Hepatocyte (in vitro differentiated cells): Measurements from ENCODE around the gene SOCS3. TPM values are rescaled to one million over a fixed set of nuclear protein-coding genes. Genes with fewer than 3 reads are reported as not detected.

Source experiments
- DNase-seq: peaks from one replicate; pipeline ENCODE4 v3.0.0-alpha.2; 2016; ENCODE audit warnings: low spot score
- H2AFZ ChIP-seq: fragments of 200-600 bp; sonication (generic); 2 replicates; pipeline ENCODE4 v1.6.0; 2016; ENCODE audit warnings: antibody characterized with exemption, mild to moderate bottlenecking
- H3K27ac ChIP-seq: fragments of 200-600 bp; sonication (generic); 2 replicates; pipeline ENCODE4 v1.5.1; 2016; ENCODE audit warnings: mild to moderate bottlenecking
- H3K27me3 ChIP-seq: fragments of 200-600 bp; sonication (generic); 2 replicates; pipeline ENCODE4 v1.6.1; 2016
- H3K36me3 ChIP-seq: fragments of 200-600 bp; sonication (generic); replicated peaks from 2 replicates; pipeline ENCODE4 v1.5.1; 2016; ENCODE audit warnings: low read depth; ENCODE audit not compliant: insufficient read depth
- H3K4me1 ChIP-seq: fragments of 200-600 bp; sonication (generic); 2 replicates; pipeline ENCODE4 v1.5.1; 2016; ENCODE audit warnings: mild to moderate bottlenecking, moderate library complexity; ENCODE audit not compliant: insufficient read depth
- H3K4me2 ChIP-seq: fragments of 200-600 bp; sonication (generic); 2 replicates; pipeline ENCODE4 v1.6.0; 2016
- H3K4me3 ChIP-seq: fragments of 200-600 bp; sonication (generic); 2 replicates; pipeline ENCODE4 v1.5.1; 2016; ENCODE audit warnings: mild to moderate bottlenecking
- H3K79me2 ChIP-seq: fragments of 200-600 bp; sonication (generic); 2 replicates; pipeline ENCODE4 v1.6.0; 2017; ENCODE audit warnings: mild to moderate bottlenecking
- H3K9me2 ChIP-seq: fragments of 200-600 bp; sonication (generic); replicated peaks from 2 replicates; pipeline ENCODE4 v1.6.0; 2017; ENCODE audit warnings: mild to moderate bottlenecking; ENCODE audit not compliant: insufficient read depth
- H3K9me3 ChIP-seq: fragments of 200-600 bp; sonication (generic); 2 replicates; pipeline ENCODE4 v1.5.1; 2016; ENCODE audit warnings: low read depth, mild to moderate bottlenecking
- H4K20me1 ChIP-seq: fragments of 200-600 bp; sonication (generic); 2 replicates; pipeline ENCODE4 v1.6.0; 2016; ENCODE audit warnings: mild to moderate bottlenecking; ENCODE audit not compliant: insufficient read depth, poor library complexity, severe bottlenecking
- CTCF ChIP-seq: fragments of 200-600 bp; sonication (generic); IDR thresholded peaks from 2 replicates; pipeline ENCODE4 v1.5.1; 2016; ENCODE audit warnings: antibody characterized with exemption, mild to moderate bottlenecking; ENCODE audit not compliant: poor library complexity
- EZH2 ChIP-seq: fragments of 200-600 bp; sonication (generic); IDR thresholded peaks from 2 replicates; pipeline ENCODE4 v1.6.1; 2016; ENCODE audit warnings: antibody characterized with exemption, mild to moderate bottlenecking, borderline replicate concordance
- EZH2phosphoT487 ChIP-seq: fragments of 200-600 bp; sonication (generic); IDR thresholded peaks from one replicate; pipeline ENCODE4 v1.6.1; 2018; ENCODE audit warnings: antibody characterized with exemption, mild to moderate bottlenecking, low read depth, moderate library complexity; ENCODE audit not compliant: unreplicated experiment, severe bottlenecking
- WGBS: methylation state at CpG from one replicate; pipeline ENCODE4 v1.1.6; 2016; ENCODE audit warnings: low lambda C conversion rate; ENCODE audit errors: missing lambda C conversion rate; 5-methylcytosine and 5-hydroxymethylcytosine counted together
- polyA plus RNA-seq: library from polyadenylated mRNA; unstranded; fragments of >200 nt; fragmentation: Nextera tagmentation; extraction: Ambion mirVana; gene quantifications from 2 replicates; pipeline ENCODE4 v1.2.1, GENCODE V29; 2016
- total RNA-seq: library from RNA; depleted of rRNA; stranded (reverse); fragments of >200 nt; gene quantifications from 2 replicates; pipeline ENCODE4 v1.2.3, GENCODE V29; 2014

SOCS3 gene
- total and polyA plus RNA-seq, 2 experiments from 2014 or later, result 172 to 181 TPM

GRCh38 chr17:78395155-78395554 is 35.3 kb upstream of the SOCS3 start:
- Histone ChIP-seq H3K9me3 (no peaks in the 10 kb centered on the region), H2AFZ (no peak overlapping the region), H3K4me3 (no peak overlapping the region), H3K27me3 (no peaks in the 10 kb centered on the region), H3K36me3 (no peaks in the 10 kb centered on the region), H3K4me2 (no peak overlapping the region), H3K79me2 (peaks cover 74% of the 10 kb centered on the region), H3K27ac (peak overlapping the region; percentile 40), H3K9me2 (no peaks in the 10 kb centered on the region), H3K4me1 (peaks cover 19% of the 10 kb centered on the region), H4K20me1 (peaks cover 3% of the 10 kb centered on the region)
- no peak for TF ChIP-seq EZH2
- no peak for TF ChIP-seq CTCF
- TF ChIP-seq EZH2phosphoT487, result no peak
- 95% methylated on average over 2 of the region's 2 CpGs for WGBS
- DNase-seq, result no peak

GRCh38 chr17:78394209-78394608 is 34.3 kb upstream of the SOCS3 start:
- WGBS, result 75% methylated on average over 4 of the region's 7 CpGs
- Histone ChIP-seq H2AFZ (no peak overlapping the region), H3K9me2 (no peaks in the 10 kb centered on the region), H3K79me2 (peaks cover 84% of the 10 kb centered on the region), H3K36me3 (no peaks in the 10 kb centered on the region), H3K4me1 (peaks cover 25% of the 10 kb centered on the region), H3K4me2 (no peak overlapping the region), H3K9me3 (no peaks in the 10 kb centered on the region), H4K20me1 (peaks cover 3% of the 10 kb centered on the region), H3K27ac (peak overlapping the region; percentile 40), H3K4me3 (no peak overlapping the region), H3K27me3 (no peaks in the 10 kb centered on the region)
- TF ChIP-seq EZH2 (no peak), EZH2phosphoT487 (no peak)
- DNase-seq, result no peak

- Histone ChIP-seq H3K79me2 (peaks cover 90% of the 10 kb centered on the region), H3K4me2 (no peak overlapping the region), H4K20me1 (peaks cover 6% of the 10 kb centered on the region), H3K27ac (no peak overlapping the region), H3K4me1 (peaks cover 25% of the 10 kb centered on the region), H2AFZ (no peak overlapping the region), H3K36me3 (no peaks in the 10 kb centered on the region), H3K27me3 (no peaks in the 10 kb centered on the region), H3K9me2 (no peaks in the 10 kb centered on the region), H3K9me3 (no peaks in the 10 kb centered on the region), H3K4me3 (no peak overlapping the region)
- 95% methylated on average over 4 of the region's 4 CpGs for WGBS
- no peak for DNase-seq
- TF ChIP-seq CTCF (no peak), EZH2 (no peak), EZH2phosphoT487 (no peak)
Observed at GRCh38 chr17:78393575-78393974, 33.7 kb upstream of the SOCS3 start.

- Histone ChIP-seq H3K9me2 (no peaks in the 10 kb centered on the region), H3K4me1 (peaks cover 25% of the 10 kb centered on the region), H3K79me2 (peaks cover 91% of the 10 kb centered on the region), H3K27me3 (no peaks in the 10 kb centered on the region), H3K4me3 (no peak overlapping the region), H2AFZ (no peak overlapping the region), H3K4me2 (no peak overlapping the region), H3K27ac (peak overlapping the region; percentile 84), H3K36me3 (no peaks in the 10 kb centered on the region), H3K9me3 (no peaks in the 10 kb centered on the region), H4K20me1 (peaks cover 7% of the 10 kb centered on the region)
- 89% methylated on average over 6 of the region's 6 CpGs for WGBS
- TF ChIP-seq EZH2, result no peak
- no peak for TF ChIP-seq CTCF
- no peak for TF ChIP-seq EZH2phosphoT487
- no peak for DNase-seq
Observed at GRCh38 chr17:78392295-78392694, 32.4 kb upstream of the SOCS3 start.
